SH-SY5Y (cell line): Measurements from ENCODE around the gene XRRA1.

Experiments
- GATA2 ChIP-seq: IDR thresholded peaks from 2 replicates; pipeline ENCODE4 v1.6.1; 2011; ENCODE audit warnings: mild to moderate bottlenecking, low read depth, low read length
- GATA3 ChIP-seq: IDR thresholded peaks from 2 replicates; pipeline ENCODE4 v1.6.1; 2011; ENCODE audit warnings: low read depth, mild to moderate bottlenecking, low read length, moderate library complexity

Gene XRRA1

GRCh38 chr11:74826901-74827300 is 122.0 kb downstream of the XRRA1 start:
- no peak for TF ChIP-seq GATA3
- no peak for TF ChIP-seq GATA2

GRCh38 chr11:74824285-74824982 is 124.5 kb downstream of the XRRA1 start:
- TF ChIP-seq GATA2 (no peak), GATA3 (no peak)

GRCh38 chr11:74822170-74822569 is 126.7 kb downstream of the XRRA1 start:
- no peak for TF ChIP-seq GATA3
- no peak for TF ChIP-seq GATA2

GRCh38 chr11:74820763-74821162 is 128.1 kb downstream of the XRRA1 start:
- TF ChIP-seq GATA3 (no peak), GATA2 (no peak)

GRCh38 chr11:74819400-74819799 is 129.5 kb downstream of the XRRA1 start:
- TF ChIP-seq GATA2 (no peak), GATA3 (no peak)

- no peak for TF ChIP-seq GATA3
- TF ChIP-seq GATA2 = no peak
Observed at GRCh38 chr11:74818283-74818946, 130.5 kb downstream of the XRRA1 start.

GRCh38 chr11:74816664-74817063 is 132.2 kb downstream of the XRRA1 start:
- TF ChIP-seq GATA3 (no peak), GATA2 (no peak)

- no peak for TF ChIP-seq GATA3
- TF ChIP-seq GATA2 = no peak
Observed at GRCh38 chr11:74815966-74816365, 132.9 kb downstream of the XRRA1 start.

- no peak for TF ChIP-seq GATA2
- TF ChIP-seq GATA3 = no peak
Observed at GRCh38 chr11:74809801-74810200, 139.1 kb downstream of the XRRA1 start.

GRCh38 chr11:74806267-74806666 is 142.6 kb downstream of the XRRA1 start:
- TF ChIP-seq GATA2 (no peak), GATA3 (no peak)

- TF ChIP-seq GATA3 = no peak
- TF ChIP-seq GATA2 = no peak
Observed at GRCh38 chr11:74791333-74792100, 157.4 kb downstream of the XRRA1 start.
